H1 (cell line): ENCODE results near the gene NFAT5. TPM values are rescaled to one million over a fixed set of nuclear protein-coding genes. Genes with fewer than 3 reads are reported as not detected.
"Not testable (repeated sequence)": the region's sequence is repeated elsewhere in the genome, so short reads cannot be mapped to it uniquely, and the experiment has no call there.

Experiments
- CTCF ChIA-PET: fragments of 300-600 bp; sonication (Branson Sonifier 250); formaldehyde crosslinking; loops from one replicate; lab custom pipeline; 2021; ENCODE audit not compliant: partially characterized antibody; lab: Charles Lee
- POLR2A ChIA-PET: fragments of 300-600 bp; sonication (Branson Sonifier 250); formaldehyde crosslinking; loops from one replicate; lab custom pipeline; 2021; ENCODE audit warnings: inconsistent platforms; ENCODE audit not compliant: partially characterized antibody; lab: Charles Lee
- DNase-seq, 2 experiments: peaks; one replicate each; pipeline versions ENCODE4 v3.0.0 to v3.0.0-alpha.2; 2010 to 2022; ENCODE audit warnings: low spot score in 2 of 2, low read depth in 1 of 2, mixed read lengths in 1 of 2
- FAIRE-seq: peaks from 2 replicates; lab custom pipeline; 2011; peaks lifted over from hg19 to GRCh38; lab: Jason Lieb, UNC
- H2AFZ ChIP-seq: 2 replicates; pipeline ENCODE4 v1.8.1; 2012; ENCODE audit warnings: low read length, inconsistent platforms
- H2AK5ac ChIP-seq: 2 replicates; pipeline ENCODE4 v1.6.1; 2013; ENCODE audit warnings: low read depth, low read length
- H2BK120ac ChIP-seq: replicated peaks from 2 replicates; pipeline ENCODE3; 2013; ENCODE audit warnings: low read depth, low read length, inconsistent platforms
- H2BK12ac ChIP-seq: 2 replicates; pipeline ENCODE4 v1.6.1; 2013; ENCODE audit warnings: low read depth, low read length
- H2BK15ac ChIP-seq: 2 replicates; pipeline ENCODE4 v1.6.1; 2013; ENCODE audit warnings: low read length
- H2BK20ac ChIP-seq: 2 replicates; pipeline ENCODE4 v1.6.1; 2013; ENCODE audit warnings: low read length
- H2BK5ac ChIP-seq: 2 replicates; pipeline ENCODE4 v1.6.1; 2013; ENCODE audit warnings: low read depth, low read length
- H3K14ac ChIP-seq: 2 replicates; pipeline ENCODE4 v1.6.1; 2013; ENCODE audit warnings: inconsistent platforms; ENCODE audit not compliant: insufficient read length
- H3K18ac ChIP-seq: 2 replicates; pipeline ENCODE4 v1.6.1; 2013; ENCODE audit warnings: low read length; ENCODE audit errors: extremely low read depth
- H3K23ac ChIP-seq: 2 replicates; pipeline ENCODE4 v1.6.1; 2013; ENCODE audit warnings: inconsistent platforms; ENCODE audit not compliant: insufficient read length
- H3K23me2 ChIP-seq: 2 replicates; pipeline ENCODE4 v1.6.1; 2013; ENCODE audit warnings: low read depth, low read length
- H3K27ac ChIP-seq: 2 replicates; pipeline ENCODE4 v1.6.1; 2011; ENCODE audit warnings: low read depth, low read length, inconsistent platforms
- H3K27me3 ChIP-seq, 4 experiments: replicated peaks in 1 of 4; 1 replicate in 1 of 4; 2 replicates in 3 of 4; pipeline versions ENCODE4 v1.6.1 to v1.8.1; 2011 to 2013; ENCODE audit warnings: low read length in 3 of 4, mild to moderate bottlenecking in 3 of 4, inconsistent platforms in 2 of 4, mixed read lengths in 2 of 4, moderate library complexity in 1 of 4; ENCODE audit not compliant: control insufficient read depth in 3 of 4, insufficient read depth in 3 of 4; ENCODE audit errors: extremely low read depth in 1 of 4
- H3K36me3 ChIP-seq, 4 experiments: 2 replicates each; pipeline versions ENCODE4 v1.6.1 to v1.8.1; 2011 to 2013; ENCODE audit warnings: mild to moderate bottlenecking in 4 of 4, low read length in 3 of 4, moderate library complexity in 2 of 4, control low read depth in 1 of 4, inconsistent platforms in 1 of 4; ENCODE audit not compliant: insufficient read depth in 4 of 4, control insufficient read depth in 2 of 4
- H3K4ac ChIP-seq: replicated peaks from 2 replicates; pipeline ENCODE3; 2013; ENCODE audit warnings: low read length, low read depth, mixed read lengths, inconsistent platforms; ENCODE audit not compliant: insufficient read length
- H3K4me1 ChIP-seq, 4 experiments: replicated peaks in 1 of 4; 1 replicate in 1 of 4; 2 replicates in 3 of 4; pipeline versions ENCODE4 v1.6.1 to v1.8.1; 2011 to 2013; ENCODE audit warnings: low read length in 3 of 4, inconsistent platforms in 2 of 4, mixed read lengths in 1 of 4; ENCODE audit not compliant: insufficient read depth in 4 of 4, control insufficient read depth in 3 of 4
- H3K4me2 ChIP-seq, 2 experiments: 2 replicates each; pipeline versions ENCODE4 v1.6.1 to v1.8.1; 2011 to 2013; ENCODE audit warnings: low read depth in 2 of 2, low read length in 2 of 2, control low read depth in 1 of 2, inconsistent platforms in 1 of 2, mild to moderate bottlenecking in 1 of 2; ENCODE audit not compliant: insufficient read depth in 1 of 2
- H3K4me3 ChIP-seq, 4 experiments: fragments of 200-600, 300-600 bp in 1 of 4; sonication (generic), shearing (Covaris generic), sonication (Bioruptor Twin) in 1 of 4; 2 replicates each; pipeline versions ENCODE4 v1.5.1 to v1.8.1; 2011 to 2016; ENCODE audit warnings: low read length in 4 of 4, low read depth in 3 of 4, control low read depth in 2 of 4, inconsistent platforms in 2 of 4, mild to moderate bottlenecking in 2 of 4, mixed read lengths in 1 of 4, moderate library complexity in 1 of 4; ENCODE audit not compliant: insufficient read depth in 2 of 4; ENCODE audit errors: extremely low read depth in 1 of 4
- H3K56ac ChIP-seq: replicated peaks from 2 replicates; pipeline ENCODE3; 2013; ENCODE audit warnings: low read depth, mild to moderate bottlenecking, mixed read lengths, low read length, inconsistent platforms; ENCODE audit not compliant: insufficient read length
- H3K79me1 ChIP-seq: 2 replicates; pipeline ENCODE4 v1.6.1; 2013; ENCODE audit warnings: low read depth, low read length, control low read depth
- H3K79me2 ChIP-seq, 2 experiments: 2 replicates each; pipeline versions ENCODE4 v1.6.1 to v1.8.1; 2012 to 2013; ENCODE audit warnings: low read length in 2 of 2, mild to moderate bottlenecking in 2 of 2, inconsistent platforms in 1 of 2; ENCODE audit not compliant: insufficient read depth in 2 of 2, control insufficient read depth in 1 of 2
- H3K9ac ChIP-seq, 4 experiments: replicated peaks in 1 of 4; 1 replicate in 1 of 4; 2 replicates in 3 of 4; pipeline versions ENCODE4 v1.6.1 to v1.8.1; 2011 to 2013; ENCODE audit warnings: low read depth in 3 of 4, low read length in 3 of 4, control low read depth in 2 of 4, mild to moderate bottlenecking in 2 of 4, moderate library complexity in 2 of 4, inconsistent platforms in 1 of 4; ENCODE audit errors: extremely low read depth in 1 of 4
- H3K9me3 ChIP-seq, 2 experiments: 2 replicates each; pipeline versions ENCODE4 v1.6.1 to v1.8.1; 2012 to 2013; ENCODE audit warnings: mild to moderate bottlenecking in 2 of 2, moderate library complexity in 2 of 2, control low read depth in 1 of 2, inconsistent platforms in 1 of 2, low read depth in 1 of 2, low read length in 1 of 2, mixed read lengths in 1 of 2; ENCODE audit not compliant: insufficient read depth in 2 of 2
- H4K20me1 ChIP-seq, 2 experiments: replicated peaks in 1 of 2; 2 replicates each; pipeline versions ENCODE3 to v1.8.1; 2011 to 2013; ENCODE audit warnings: inconsistent platforms in 2 of 2, low read length in 2 of 2, mild to moderate bottlenecking in 1 of 2; ENCODE audit not compliant: insufficient read depth in 2 of 2, control insufficient read depth in 1 of 2
- H4K5ac ChIP-seq: 2 replicates; pipeline ENCODE4 v1.6.1; 2013; ENCODE audit warnings: low read length, low read depth, mixed read lengths, inconsistent platforms; ENCODE audit not compliant: insufficient read length
- H4K8ac ChIP-seq: 2 replicates; pipeline ENCODE4 v1.8.0; 2013; ENCODE audit warnings: mild to moderate bottlenecking, moderate library complexity, low read length, inconsistent platforms; ENCODE audit not compliant: insufficient read depth; ENCODE audit errors: extremely low read depth
- H4K91ac ChIP-seq: replicated peaks from 2 replicates; pipeline ENCODE3; 2013; ENCODE audit warnings: low read length, mixed read lengths, inconsistent platforms; ENCODE audit not compliant: insufficient read length
- EP300 ChIP-seq, 2 experiments: IDR thresholded peaks; 1 replicate in 1 of 2; 2 replicates in 1 of 2; pipeline ENCODE4 v1.6.1; 2011 to 2012; ENCODE audit warnings: low read depth in 2 of 2, low read length in 2 of 2, mild to moderate bottlenecking in 2 of 2, borderline replicate concordance in 1 of 2, inconsistent platforms in 1 of 2, moderate library complexity in 1 of 2
- HDAC2 ChIP-seq, 2 experiments: fragments of 300-600 bp in 1 of 2; sonication (generic) in 1 of 2; IDR thresholded peaks; 2 replicates each; pipeline ENCODE4 v1.6.1; 2011 to 2012; ENCODE audit warnings: low read depth in 2 of 2, low read length in 2 of 2, mild to moderate bottlenecking in 2 of 2, moderate library complexity in 2 of 2, borderline replicate concordance in 1 of 2, inconsistent platforms in 1 of 2
- POU5F1 ChIP-seq: IDR thresholded peaks from 2 replicates; pipeline ENCODE4 v1.6.1; 2011; ENCODE audit warnings: low read depth, mild to moderate bottlenecking, low read length, moderate library complexity
- SAP30 ChIP-seq: fragments of 300-600 bp; sonication (generic); IDR thresholded peaks from 2 replicates; pipeline ENCODE4 v1.7.1; 2012; ENCODE audit warnings: low read length, moderate library complexity, mild to moderate bottlenecking, inconsistent platforms; ENCODE audit not compliant: insufficient read depth, insufficient replicate concordance
- SIRT6 ChIP-seq: IDR thresholded peaks from one replicate; pipeline ENCODE4 v1.7.1; 2012; ENCODE audit warnings: low read length, inconsistent platforms
- WGBS, 2 experiments: shearing (Covaris generic) in 1 of 2; methylation state at CpG; one replicate each; pipeline versions ENCODE4 v1.1.6 to v1.1.7; 2013 to 2015; ENCODE audit warnings: low lambda C conversion rate in 2 of 2, mixed read lengths in 2 of 2, inconsistent platforms in 1 of 2, low coverage in 1 of 2, missing lambda C conversion rate in 1 of 2; ENCODE audit not compliant: insufficient replicate concordance in 2 of 2, insufficient coverage in 1 of 2, insufficient read length in 1 of 2; ENCODE audit errors: extremely low coverage in 1 of 2, missing lambda C conversion rate in 1 of 2; 5-methylcytosine and 5-hydroxymethylcytosine counted together
- polyA plus RNA-seq, 7 experiments: library from polyadenylated mRNA; depleted of rRNA in 3 of 7; stranded (reverse) in 5 of 7; unstranded in 2 of 7; fragments of >200 nt in 5 of 7; fragments of 200-250 nt in 2 of 7; gene quantifications; 1 replicate in 5 of 7; 2 replicates in 1 of 7; 4 replicates in 1 of 7; pipeline versions ENCODE4 v1.2.1 to v1.2.3, GENCODE V29; 2011 to 2013; ENCODE audit warnings: missing spikeins in 2 of 7, mixed read lengths in 2 of 7
- total RNA-seq: library from RNA; stranded (reverse); fragmentation: NEBNext Ultra II Directional; extraction: Animal tissue kit (Norgen Biotek cat#: 25700); gene quantifications from 2 replicates; pipeline ENCODE4 v1.2.1, GENCODE V29; 2021

Gene NFAT5
- total and polyA plus RNA-seq, 2 of the 8 experiments (the other 6 are each of a cell fraction or from before 2014, with no cell fraction given) = 8.9 to 29.0 TPM

DNA sequence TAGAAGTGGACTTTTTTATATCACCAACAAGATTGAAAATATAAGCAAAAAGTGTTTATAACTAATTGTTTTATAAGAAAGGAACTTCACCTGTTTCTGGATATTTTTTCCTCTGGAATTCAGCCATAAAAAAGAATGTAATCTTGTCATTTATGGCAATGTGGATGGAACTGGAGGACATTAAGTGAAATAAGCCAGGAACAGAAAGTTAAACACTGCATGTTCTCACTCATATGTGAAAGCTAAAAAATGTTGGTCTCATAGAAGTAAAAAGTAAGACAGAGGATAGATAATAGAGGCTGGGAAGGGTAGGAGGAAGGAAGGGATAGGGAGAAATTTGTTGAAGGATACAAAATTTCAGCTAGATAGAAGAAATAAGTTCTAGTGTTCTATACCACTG lies 67.6 kb downstream of the NFAT5 start (continued):
- no peak for TF ChIP-seq EP300 (IDR thresholded peaks at IDR 0.05; ENCODE audit: borderline replicate concordance in 1 of 2, low read depth in 2 of 2, low read length in 2 of 2)
- no peak for TF ChIP-seq HDAC2 (IDR thresholded peaks at IDR 0.05; ENCODE audit: borderline replicate concordance in 1 of 2, low read depth in 2 of 2, low read length in 2 of 2)
- no peak for TF ChIP-seq SAP30
- TF ChIP-seq POU5F1 = no peak
- no peak for TF ChIP-seq SIRT6

DNA sequence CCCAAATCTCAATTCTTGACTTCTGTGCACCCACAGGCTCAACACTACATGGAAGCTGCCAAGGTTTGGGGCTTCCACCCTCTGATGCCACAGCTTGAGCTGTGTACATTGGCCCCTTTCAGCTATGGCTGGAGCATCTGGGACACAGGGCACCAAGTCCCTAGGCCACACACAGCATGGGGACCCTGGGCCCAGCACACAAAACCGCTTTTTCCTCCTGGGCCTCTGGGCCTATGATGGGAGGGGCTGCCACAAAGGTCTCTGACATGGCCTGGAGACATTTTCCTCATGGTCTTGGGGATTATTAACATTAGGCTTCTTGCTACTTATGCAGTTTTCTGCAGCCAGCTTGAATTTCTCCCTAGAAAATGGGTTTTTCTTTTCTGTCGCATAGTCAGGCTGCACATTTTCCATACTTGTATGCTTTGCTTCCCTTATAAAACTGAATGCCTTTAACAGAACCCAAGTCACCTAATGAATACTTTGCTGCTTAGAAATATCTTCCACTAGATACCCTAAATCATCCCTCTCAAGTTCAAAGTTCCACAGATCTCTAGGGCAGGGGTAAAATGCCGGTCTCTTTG lies 70.9 kb downstream of the NFAT5 start:
- H3K23me2 ChIP-seq, DNase-seq, H2BK120ac ChIP-seq, H3K4me1 ChIP-seq, H2AK5ac ChIP-seq, H3K14ac ChIP-seq, H4K91ac ChIP-seq, H3K4me2 ChIP-seq, H2BK15ac ChIP-seq, H2BK20ac ChIP-seq, H3K56ac ChIP-seq, H3K4ac ChIP-seq, H2BK5ac ChIP-seq, H3K9ac ChIP-seq, H3K27me3 ChIP-seq, CTCF ChIA-PET, H3K27ac ChIP-seq, H4K5ac ChIP-seq, H3K23ac ChIP-seq, H4K20me1 ChIP-seq, H2AFZ ChIP-seq, H3K79me2 ChIP-seq, H4K8ac ChIP-seq, H3K4me3 ChIP-seq, H3K18ac ChIP-seq, POLR2A ChIA-PET, H3K79me1 ChIP-seq, H2BK12ac ChIP-seq, FAIRE-seq: not testable (repeated sequence)
- 98% methylated on average over 3 of the region's 3 CpGs; no CpG with 5 or more reads in 1 of the 2 experiments for WGBS, 2 experiments
- Histone ChIP-seq H3K36me3 (peaks cover 0 to 26% (median 2%) of the 10 kb centered on the region in 4 experiments; a peak in 3 of 8 replicates), H3K9me3 (peaks cover 15 to 16% of the 10 kb centered on the region in 2 experiments)
